Upper lobe of left lung (tissue), 6 donors: ENCODE results near the gene ZNF787. TPM values are rescaled to one million over a fixed set of nuclear protein-coding genes. Genes with fewer than 3 reads are reported as not detected.
"Not testable (repeated sequence)": the region's sequence is repeated elsewhere in the genome, so short reads cannot be mapped to it uniquely, and the experiment has no call there.

Experiments used
- ATAC-seq, 2 donors: fragments of 200-7000 bp; cut with Tn5 transposase; one replicate each; pipeline ENCODE4 v1.9.1; 2022; ENCODE audit warnings: mild to moderate bottlenecking in 2 of 2, moderate library complexity in 2 of 2; ENCODE audit not compliant: low FRiP score in 2 of 2
- DNase-seq, 2 donors: peaks; one replicate each; pipeline ENCODE4 v3.0.0-alpha.2; 2019 to 2020
- H3K27ac ChIP-seq, 4 donors: fragments of 200-600 bp; sonication (generic); one replicate each; pipeline ENCODE4 v1.5.1; 2016 to 2019
- H3K27me3 ChIP-seq, 4 donors: fragments of 200-600 bp; sonication (generic); one replicate each; pipeline ENCODE4 v1.5.1; 2017 to 2019
- H3K36me3 ChIP-seq, 4 donors: fragments of 200-600 bp; sonication (generic); one replicate each; pipeline ENCODE4 v1.5.1; 2016 to 2019
- H3K4me1 ChIP-seq, 4 donors: fragments of 200-600 bp; sonication (generic); one replicate each; pipeline ENCODE4 v1.5.1; 2018 to 2019
- H3K4me3 ChIP-seq, 4 donors: fragments of 200-600 bp; sonication (generic); one replicate each; pipeline ENCODE4 v1.5.1; 2017 to 2019; ENCODE audit warnings: mild to moderate bottlenecking in 2 of 4, moderate library complexity in 1 of 4
- H3K9me3 ChIP-seq, 4 donors: fragments of 200-600 bp; sonication (generic); one replicate each; pipeline ENCODE4 v1.5.1; 2018 to 2019
- EP300 ChIP-seq, 4 donors: sonication (generic); formaldehyde crosslinking; IDR thresholded peaks; one replicate each; pipeline ENCODE4 v1.5.1; 2017; ENCODE audit warnings: antibody characterized with exemption in 4 of 4, control low read depth in 2 of 4
- POLR2A ChIP-seq, 4 donors: fragments of 450-650 bp; IDR thresholded peaks; one replicate each; pipeline ENCODE4 v1.5.1; 2016 to 2017; ENCODE audit warnings: antibody characterized with exemption in 4 of 4, mild to moderate bottlenecking in 2 of 4
- POLR2AphosphoS5 ChIP-seq, 2 donors: sonication (generic); formaldehyde crosslinking; IDR thresholded peaks; one replicate each; pipeline ENCODE4 v1.5.1; 2017; ENCODE audit warnings: antibody characterized with exemption in 2 of 2
- WGBS, 2 donors: methylation state at CpG; one replicate each; pipeline ENCODE4 v1.1.5; 2017 to 2018; 5-methylcytosine and 5-hydroxymethylcytosine counted together
- total RNA-seq, 6 donors: library from RNA; depleted of rRNA in 4 of 6; stranded (reverse); fragments of >200 nt in 4 of 6; gene quantifications; one replicate each; pipeline versions ENCODE4 v1.1.0 to v1.2.1, GENCODE V29; 2016 to 2021
- TF ChIP-seq, protein P1 (sequence below), 6 experiments: fragments of 450-650 bp in 4 of 6; fragments of 200-600 bp in 2 of 6; sonication (generic) in 2 of 6; IDR thresholded peaks; one replicate each; pipeline ENCODE4 v1.5.1; 2016 to 2019; ENCODE audit warnings: antibody characterized with exemption in 6 of 6
- donor health status: DM: no; HTN: no; CAD: no; lungs with moderate emphysema.
- donor health status: DM: no; HTN: yes; CAD: no; lungs with severe emphysema.

ZNF787 gene
- total RNA-seq, 6 donors from 2014 or later, result 20.5 to 45.4 (median 35.8) TPM

DNA sequence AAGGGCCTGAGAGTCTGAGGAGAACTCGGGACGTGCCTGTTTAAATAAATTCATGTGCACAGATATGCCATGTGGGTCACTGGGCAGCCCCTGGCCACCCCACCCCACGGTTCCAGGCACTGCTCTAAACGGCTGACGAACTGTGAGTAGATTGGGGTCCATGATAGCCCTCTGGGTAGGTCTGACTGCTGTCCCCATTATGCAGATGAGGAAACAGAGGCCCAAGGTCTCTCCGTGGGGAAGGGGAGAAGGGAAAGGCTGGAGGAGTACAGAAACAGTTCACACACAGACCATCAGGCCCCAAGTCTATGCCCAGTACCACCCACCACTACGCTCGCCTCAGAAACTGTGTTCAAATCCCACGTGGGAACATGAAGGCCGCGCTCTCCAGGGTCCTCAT lies 14.1 kb downstream of the ZNF787 start:
- ATAC-seq (no peak), DNase-seq (no peak)
- Histone ChIP-seq H3K4me3 (no peak overlapping the region), H3K36me3 (peaks cover 0 to 14% (median 8%) of the 10 kb centered on the region in 4 donors), H3K9me3 (no peaks in the 10 kb centered on the region), H3K27ac (peak overlapping the region in 2 of 4 donors; percentile 62 to 69), H3K27me3 (no peaks in the 10 kb centered on the region), H3K4me1 (peaks cover 68 to 87% (median 75%) of the 10 kb centered on the region in 4 donors)
- no peak for TF ChIP-seq POLR2AphosphoS5 (IDR thresholded peaks at IDR 0.05)
- TF ChIP-seq POLR2A (IDR thresholded peaks at IDR 0.05), result no peak
- TF ChIP-seq, protein P1, sequence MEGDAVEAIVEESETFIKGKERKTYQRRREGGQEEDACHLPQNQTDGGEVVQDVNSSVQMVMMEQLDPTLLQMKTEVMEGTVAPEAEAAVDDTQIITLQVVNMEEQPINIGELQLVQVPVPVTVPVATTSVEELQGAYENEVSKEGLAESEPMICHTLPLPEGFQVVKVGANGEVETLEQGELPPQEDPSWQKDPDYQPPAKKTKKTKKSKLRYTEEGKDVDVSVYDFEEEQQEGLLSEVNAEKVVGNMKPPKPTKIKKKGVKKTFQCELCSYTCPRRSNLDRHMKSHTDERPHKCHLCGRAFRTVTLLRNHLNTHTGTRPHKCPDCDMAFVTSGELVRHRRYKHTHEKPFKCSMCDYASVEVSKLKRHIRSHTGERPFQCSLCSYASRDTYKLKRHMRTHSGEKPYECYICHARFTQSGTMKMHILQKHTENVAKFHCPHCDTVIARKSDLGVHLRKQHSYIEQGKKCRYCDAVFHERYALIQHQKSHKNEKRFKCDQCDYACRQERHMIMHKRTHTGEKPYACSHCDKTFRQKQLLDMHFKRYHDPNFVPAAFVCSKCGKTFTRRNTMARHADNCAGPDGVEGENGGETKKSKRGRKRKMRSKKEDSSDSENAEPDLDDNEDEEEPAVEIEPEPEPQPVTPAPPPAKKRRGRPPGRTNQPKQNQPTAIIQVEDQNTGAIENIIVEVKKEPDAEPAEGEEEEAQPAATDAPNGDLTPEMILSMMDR (IDR thresholded peaks at IDR 0.05), result no peak
- TF ChIP-seq EP300 (IDR thresholded peaks at IDR 0.05), result no peak
- 80 to 92% methylated on average over 10 of the region's 11 CpGs for WGBS, 2 donors

DNA sequence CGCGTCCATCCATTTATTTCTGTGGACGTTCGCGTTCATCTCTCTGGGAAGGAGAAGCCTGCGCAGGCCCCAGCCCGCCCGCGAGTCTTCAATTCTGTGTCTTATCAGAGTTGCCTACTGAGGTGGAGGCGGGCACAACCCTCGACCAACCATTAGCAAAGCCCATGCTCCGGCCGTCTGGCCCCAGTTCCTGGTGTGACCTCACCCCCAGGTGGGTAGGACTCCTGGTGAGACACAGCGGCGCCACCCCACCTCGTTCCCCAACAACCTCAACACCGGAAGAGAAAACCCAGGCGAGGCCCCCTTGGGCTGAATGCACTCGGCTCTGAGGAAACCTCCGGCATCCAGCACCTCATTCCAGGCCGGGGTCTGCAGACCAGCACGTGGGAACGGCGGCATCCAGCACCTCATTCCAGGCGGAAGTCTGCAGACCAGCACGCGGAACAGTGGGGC lies 14.7 kb downstream of the ZNF787 start:
- TF ChIP-seq, protein P1 (IDR thresholded peaks at IDR 0.05), result no peak
- TF ChIP-seq POLR2A (IDR thresholded peaks at IDR 0.05) (no peak), EP300 (IDR thresholded peaks at IDR 0.05) (no peak), POLR2AphosphoS5 (IDR thresholded peaks at IDR 0.05) (no peak)
- Histone ChIP-seq H3K9me3 (no peaks in the 10 kb centered on the region), H3K27ac (peak overlapping the region in 2 of 4 donors; percentile 50 to 69), H3K4me3 (no peak overlapping the region), H3K27me3 (no peaks in the 10 kb centered on the region), H3K36me3 (peaks cover 1 to 20% (median 14%) of the 10 kb centered on the region in 4 donors), H3K4me1 (peaks cover 62 to 82% (median 69%) of the 10 kb centered on the region in 4 donors)
- WGBS, 2 donors, result 81 to 92% methylated on average over 21 to 27 of the region's 27 CpGs
- ATAC-seq (no peak), DNase-seq (peak in 1 of 2 donors; percentile 75)

DNA sequence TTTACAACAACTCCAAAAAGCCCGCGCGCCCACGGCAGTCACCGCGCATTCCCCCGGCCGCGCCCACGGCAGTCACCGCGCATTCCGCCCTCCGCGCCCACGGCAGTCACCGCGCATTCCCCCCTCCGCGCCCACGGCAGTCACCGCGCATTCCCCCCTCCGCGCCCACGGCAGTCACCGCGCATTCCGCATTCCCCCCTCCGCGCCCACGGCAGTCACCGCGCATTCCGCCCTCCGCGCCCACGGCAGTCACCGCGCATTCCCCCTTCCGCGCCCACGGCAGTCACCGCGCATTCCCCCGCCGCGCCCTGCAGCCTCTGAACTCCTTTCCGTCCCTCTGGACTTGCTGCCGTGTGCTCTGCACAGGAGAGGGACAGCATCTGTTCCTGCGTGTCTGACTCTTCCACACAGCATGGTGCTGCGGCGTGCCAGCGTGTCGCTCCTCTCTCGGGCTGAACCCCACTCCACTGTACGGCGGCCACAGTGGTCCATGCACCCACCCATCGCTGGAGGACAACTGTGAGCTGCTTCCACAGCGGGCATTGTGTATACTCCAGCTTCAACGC lies 15.2 kb downstream of the ZNF787 start:
- ATAC-seq, H3K27me3 ChIP-seq, H3K9me3 ChIP-seq: not testable (repeated sequence)
- peak overlapping the region; percentile 49 to 80 (median 69) for H3K27ac ChIP-seq
- H3K4me1 ChIP-seq, result peaks cover 57 to 76% (median 64%) of the 10 kb centered on the region in 4 donors
- H3K4me3 ChIP-seq, result peak overlapping the region in 1 of 4 donors; percentile 31
- 92 to 95% methylated on average over 61 of the region's 61 CpGs for WGBS, 2 donors
- H3K36me3 ChIP-seq, result peaks cover 5 to 25% (median 16%) of the 10 kb centered on the region in 4 donors
- peak in 1 of 2 donors; percentile 79 for DNase-seq

DNA sequence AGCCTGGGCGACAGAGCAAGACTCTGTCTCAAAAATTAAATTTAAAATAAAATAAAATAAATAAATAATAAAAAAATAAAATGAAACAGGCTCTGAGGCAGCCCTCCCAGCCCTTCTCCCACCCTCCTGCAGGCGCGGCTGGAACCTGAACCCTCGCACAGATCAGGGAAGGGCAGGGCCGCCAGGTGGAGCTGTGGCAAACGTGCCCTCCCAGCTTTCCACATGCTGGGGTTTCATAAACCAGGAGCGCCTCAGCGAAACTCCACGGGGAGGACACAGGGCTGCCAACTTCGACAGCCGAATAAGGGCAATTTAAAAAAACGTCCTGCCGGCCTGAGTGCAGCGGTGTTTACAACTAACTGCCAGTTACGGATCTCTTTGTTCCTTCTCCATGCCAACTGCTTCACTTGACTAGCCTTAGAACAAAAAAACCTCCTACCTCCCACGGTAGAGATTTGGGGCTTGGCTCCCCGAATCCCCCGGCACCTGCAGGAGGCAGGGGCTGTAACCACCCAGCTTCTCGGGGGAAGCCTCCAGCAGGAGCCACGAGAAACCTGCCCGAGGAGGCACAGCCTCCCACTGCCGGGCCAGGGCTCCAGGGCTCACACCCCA lies 15.9 kb downstream of the ZNF787 start:
- H3K36me3 ChIP-seq, result peaks cover 5 to 31% (median 21%) of the 10 kb centered on the region in 4 donors
- peaks cover 50 to 69% (median 57%) of the 10 kb centered on the region in 4 donors for H3K4me1 ChIP-seq
- peak overlapping the region in 1 of 4 donors; percentile 31 for H3K4me3 ChIP-seq
- DNase-seq (peak; percentile 87 to 94), ATAC-seq (peak; percentile 78 to 89)
- TF ChIP-seq, protein P1 (IDR thresholded peaks at IDR 0.05), result peak; percentile 73 to 84 (median 78)
- TF ChIP-seq POLR2A (IDR thresholded peaks at IDR 0.05) (no peak), EP300 (IDR thresholded peaks at IDR 0.05) (no peak), POLR2AphosphoS5 (IDR thresholded peaks at IDR 0.05) (peak; percentile 29 to 34)
- no peaks in the 10 kb centered on the region for H3K9me3 ChIP-seq
- WGBS, 2 donors, result 11 to 27% methylated on average over 16 to 22 of the region's 22 CpGs
- no peaks in the 10 kb centered on the region for H3K27me3 ChIP-seq
- H3K27ac ChIP-seq, result peak overlapping the region; percentile 49 to 80 (median 69)

DNA sequence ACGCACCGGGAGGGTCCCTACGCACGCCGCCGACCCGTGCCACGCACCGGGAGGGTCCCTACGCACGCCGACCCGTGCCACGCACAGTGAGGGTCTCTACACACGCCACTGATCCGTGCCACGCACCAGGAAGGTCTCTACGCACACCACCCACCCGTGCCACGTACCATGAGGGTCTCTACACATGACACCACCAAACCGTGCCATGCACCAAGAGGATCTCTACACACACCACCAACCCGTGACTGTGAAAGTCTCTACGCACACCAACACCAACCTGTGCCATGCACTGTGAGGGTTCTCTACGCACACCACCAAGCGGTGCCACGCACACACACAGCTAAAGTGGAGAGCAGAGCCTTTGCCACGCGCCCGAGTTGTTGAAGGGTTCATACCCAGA lies 16.7 kb downstream of the ZNF787 start:
- H3K27ac ChIP-seq, result peak overlapping the region in 1 of 4 donors; percentile 80
- TF ChIP-seq POLR2AphosphoS5 (IDR thresholded peaks at IDR 0.05) (no peak), EP300 (IDR thresholded peaks at IDR 0.05) (no peak), POLR2A (IDR thresholded peaks at IDR 0.05) (no peak)
- TF ChIP-seq, protein P1 (IDR thresholded peaks at IDR 0.05), result no peak
- H3K27me3 ChIP-seq, result no peaks in the 10 kb centered on the region
- peaks cover 5 to 38% (median 27%) of the 10 kb centered on the region in 4 donors for H3K36me3 ChIP-seq
- WGBS, 2 donors, result 92 to 93% methylated on average over 17 to 21 of the region's 29 CpGs
- H3K4me3 ChIP-seq, result no peak overlapping the region
- no peaks in the 10 kb centered on the region for H3K9me3 ChIP-seq
- no peak for ATAC-seq
- DNase-seq, result peak in 1 of 2 donors; percentile 46
- peaks cover 42 to 62% (median 49%) of the 10 kb centered on the region in 4 donors for H3K4me1 ChIP-seq
